ENCODE data around the gene PPP1R1C.

- no peak for TF ChIP-seq CTCF (IDR thresholded peaks at IDR 0.05)
- no peak for TF ChIP-seq POLR2A (IDR thresholded peaks at IDR 0.05)
Observed at GRCh38 chr2:181978351-181979150, 7.1 kb upstream of the PPP1R1C start.
